HG02642 (cell line): ENCODE data around the gene MAOA.
"Not testable (repeated sequence)": the region's sequence is repeated elsewhere in the genome, so short reads cannot be mapped to it uniquely, and the experiment has no call there.

Experiments used
- ATAC-seq: cut with Tn5 transposase; IDR thresholded peaks from one replicate; pipeline ENCODE4 v1.9.1; 2021; ENCODE audit warnings: mild to moderate bottlenecking; ENCODE audit not compliant: unreplicated experiment, poor library complexity

The MAOA gene

DNA sequence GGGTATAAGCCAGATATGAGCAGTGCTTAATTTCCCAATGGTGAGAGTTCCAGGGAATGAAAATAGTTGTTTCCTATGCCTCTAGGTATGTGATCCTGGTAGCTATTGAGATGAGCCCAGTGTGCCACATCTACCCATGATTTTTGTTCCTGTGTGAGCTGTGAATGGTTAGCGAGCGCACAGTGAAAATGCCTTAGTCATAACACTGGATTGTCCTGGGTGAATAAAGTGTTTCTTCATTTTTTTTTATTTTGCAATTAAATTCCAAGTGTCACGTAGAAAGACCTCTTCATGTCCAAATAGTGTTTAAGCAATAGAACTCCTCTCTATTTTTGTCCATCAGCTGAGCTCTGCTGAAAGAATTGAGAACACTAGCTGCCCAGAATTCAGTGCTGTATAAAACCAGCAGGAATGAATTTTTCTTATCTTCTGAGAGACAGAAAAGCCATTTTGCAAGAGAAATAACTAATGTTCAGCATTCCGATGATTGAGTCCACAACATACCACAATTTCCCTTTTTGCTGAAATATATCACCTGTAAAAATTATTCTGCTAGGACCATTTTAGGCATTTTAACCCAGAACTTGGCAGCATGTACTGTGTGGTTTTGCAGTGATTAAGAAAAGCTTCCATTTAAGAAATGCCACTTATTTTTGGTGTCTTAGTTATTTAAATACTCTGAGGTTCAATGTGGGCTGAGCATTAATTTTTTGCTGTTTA is 5.6 kb downstream of the MAOA start:
- no peak for ATAC-seq

DNA sequence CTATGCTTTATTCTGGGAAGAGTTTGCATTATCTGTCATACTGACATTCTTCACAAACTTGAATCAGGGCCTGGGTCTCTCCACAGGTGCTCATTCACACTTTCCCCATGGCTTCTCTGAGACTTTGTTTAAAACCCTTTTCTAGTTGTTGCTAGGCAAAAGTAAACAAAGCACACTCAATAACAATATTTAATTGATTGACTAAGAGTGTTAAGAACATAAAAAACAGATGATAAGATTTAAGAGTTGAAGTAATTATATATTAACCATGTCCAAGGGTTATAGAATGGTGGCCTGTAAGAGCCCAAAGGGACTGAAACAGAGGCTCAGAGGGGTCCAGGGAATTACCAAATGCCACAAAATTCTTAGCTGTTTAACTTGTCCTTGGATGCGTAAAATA is 7.1 kb downstream of the MAOA start:
- ATAC-seq, result no peak

DNA sequence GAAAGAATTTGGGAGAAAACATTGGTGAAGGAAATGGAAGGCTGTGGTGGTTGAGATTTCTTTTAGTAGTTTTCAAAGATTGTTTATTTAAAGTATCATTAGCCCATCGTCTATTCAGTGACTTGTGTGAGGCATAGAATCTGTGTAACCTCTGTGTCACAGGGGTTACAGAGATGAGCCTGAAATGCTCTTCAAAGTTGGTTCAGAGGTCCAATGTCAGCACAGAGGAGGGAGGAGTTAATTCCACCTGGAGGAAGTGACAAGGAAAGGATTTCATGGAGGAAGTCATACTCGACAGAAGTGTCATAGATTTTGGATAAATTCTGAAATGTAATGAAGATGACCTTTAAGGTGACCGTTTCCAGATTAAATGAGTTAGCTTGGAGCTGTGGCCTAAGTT is 8.2 kb downstream of the MAOA start:
- no peak for ATAC-seq

DNA sequence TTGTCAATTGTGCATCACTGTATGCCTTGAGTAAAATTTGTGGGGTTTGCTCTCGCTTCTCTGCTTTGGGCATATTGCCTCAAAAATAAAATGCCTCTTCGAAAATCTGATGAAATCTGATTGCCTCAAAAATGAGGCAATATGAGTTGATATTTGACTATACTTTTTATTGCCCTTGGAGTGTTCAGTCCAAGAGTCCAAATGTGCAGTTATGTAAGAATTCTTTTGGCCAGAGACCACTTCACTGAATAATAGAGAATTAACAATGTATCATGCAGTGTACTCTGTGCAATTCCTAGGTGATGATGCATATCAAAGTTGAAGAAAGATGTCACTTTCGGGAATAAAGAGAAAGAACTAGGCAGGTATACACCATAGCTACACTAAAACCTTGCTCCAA is 8.6 kb downstream of the MAOA start:
- ATAC-seq, result no peak

DNA sequence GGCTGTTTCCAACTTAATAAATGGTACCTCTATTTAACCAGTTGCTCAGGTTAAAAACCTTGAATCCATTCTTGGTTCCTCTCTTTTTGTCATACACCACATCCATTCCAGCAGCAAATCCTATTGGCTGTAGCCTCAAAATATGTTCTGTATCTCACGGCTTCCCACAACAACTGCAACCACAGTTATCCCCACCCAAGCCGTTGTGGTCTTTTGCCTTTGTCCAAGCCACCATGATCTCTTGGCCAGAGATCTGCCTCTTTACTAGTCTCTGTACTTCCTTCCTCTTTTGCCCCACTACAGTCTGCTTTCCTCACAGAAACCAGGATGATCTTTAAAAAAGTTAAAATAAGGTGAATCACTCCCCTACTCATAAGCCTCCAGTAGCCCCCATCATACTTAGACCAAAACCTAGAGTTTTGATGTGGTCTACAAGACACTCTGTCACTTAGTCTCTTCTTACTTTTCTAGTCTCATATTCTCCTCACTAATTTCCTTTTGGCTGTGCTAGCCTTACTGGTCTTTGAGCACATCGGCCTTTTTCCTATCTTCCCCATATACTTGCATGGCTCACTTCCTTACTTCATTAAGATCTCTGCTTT is 10.3 kb downstream of the MAOA start:
- ATAC-seq, result no peak

DNA sequence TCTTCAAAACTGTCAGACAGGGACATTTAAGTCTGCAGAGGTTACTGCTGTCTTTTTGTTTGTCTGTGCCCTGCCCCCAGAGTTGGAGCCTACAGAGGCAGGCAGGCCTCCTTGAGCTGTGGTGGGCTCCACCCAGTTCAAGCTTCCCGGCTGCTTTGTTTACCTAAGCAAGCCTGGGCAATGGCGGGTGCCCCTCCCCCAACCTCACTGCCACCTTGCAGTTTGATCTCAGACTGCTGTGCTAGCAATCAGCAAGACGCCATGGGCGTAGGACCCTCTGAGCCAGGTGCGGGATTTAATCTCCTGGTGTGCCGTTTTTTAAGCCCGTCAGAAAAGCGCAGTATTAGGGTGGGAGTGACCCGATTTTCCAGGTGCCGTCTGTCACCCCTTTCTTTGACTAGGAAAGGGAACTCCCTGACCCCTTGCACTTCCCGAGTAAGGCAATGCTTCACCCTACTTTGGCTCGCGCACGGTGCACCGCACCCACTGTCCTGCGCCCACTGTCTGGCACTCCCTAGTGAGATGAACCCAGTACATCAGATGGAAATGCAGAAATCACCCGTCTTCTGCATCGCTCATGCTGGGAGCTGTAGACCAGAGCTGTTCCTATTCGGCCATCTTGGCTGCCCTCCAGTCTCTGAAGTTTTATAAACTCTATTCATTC is 20.0 kb downstream of the MAOA start:
- not testable (repeated sequence) for ATAC-seq

DNA sequence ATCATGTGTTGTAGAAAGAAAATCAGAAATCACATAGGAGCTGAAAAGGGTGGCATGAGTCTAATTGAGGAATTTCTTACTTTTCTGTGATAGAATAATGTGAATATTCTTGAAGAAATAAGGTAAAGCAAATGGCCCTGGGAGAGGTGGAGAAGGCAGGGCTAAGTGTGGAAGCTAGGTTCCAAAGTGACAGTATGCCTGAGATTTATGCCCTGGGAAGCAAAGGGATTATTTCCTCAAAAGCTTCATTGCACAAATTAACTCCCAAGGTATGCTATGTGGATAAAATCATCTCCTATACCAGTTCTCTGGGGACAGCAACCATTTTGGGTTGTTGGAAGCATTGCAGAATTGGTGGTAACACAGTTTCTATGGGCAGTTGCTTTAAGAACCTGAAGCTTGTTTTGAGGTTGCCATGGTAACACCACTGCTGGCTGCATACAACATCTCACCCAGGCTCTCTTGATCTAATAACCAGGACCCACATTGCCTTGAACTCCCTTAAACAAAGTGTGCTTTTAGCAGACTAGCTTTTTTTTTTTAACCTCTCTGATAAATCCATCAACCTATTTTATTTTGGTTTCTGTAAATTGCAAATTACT is 21.0 kb downstream of the MAOA start:
- no peak for ATAC-seq

DNA sequence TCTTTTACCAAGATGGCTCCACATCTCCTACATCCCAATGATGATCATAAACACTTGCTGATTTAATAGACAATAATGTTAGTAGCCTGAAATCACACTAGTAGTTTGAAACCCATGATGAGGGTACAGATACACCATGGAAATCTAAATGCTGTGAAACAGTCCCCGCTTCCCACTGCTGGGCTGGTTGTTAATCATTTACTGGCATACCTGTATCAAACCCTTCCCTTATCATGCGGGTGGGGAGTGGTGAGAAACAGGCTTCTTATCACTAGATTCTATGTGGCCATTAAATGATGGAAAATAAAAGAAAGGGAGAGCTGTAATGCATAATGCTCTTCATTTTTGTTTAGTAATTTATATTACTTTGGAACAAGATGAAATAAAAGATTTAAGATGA is 21.9 kb downstream of the MAOA start:
- no peak for ATAC-seq

DNA sequence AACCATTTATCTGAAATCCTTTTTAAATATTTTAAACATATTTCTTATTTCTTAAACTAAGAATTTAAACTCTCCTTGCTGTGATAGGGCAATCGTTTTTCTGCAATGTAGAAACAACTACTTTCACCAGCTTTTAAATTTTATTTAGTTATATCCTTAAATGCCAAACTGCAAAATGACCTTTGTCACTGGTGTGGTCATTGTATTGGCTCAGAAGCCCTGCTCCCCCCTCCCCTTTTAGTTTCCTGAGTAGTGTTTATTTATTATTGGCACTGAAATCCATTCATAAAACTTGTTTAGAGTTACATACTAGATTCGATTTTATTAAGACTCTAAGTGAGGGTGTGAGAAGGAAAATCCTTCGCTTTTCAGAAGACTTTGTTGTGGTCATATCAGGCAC is 23.0 kb downstream of the MAOA start:
- no peak for ATAC-seq

DNA sequence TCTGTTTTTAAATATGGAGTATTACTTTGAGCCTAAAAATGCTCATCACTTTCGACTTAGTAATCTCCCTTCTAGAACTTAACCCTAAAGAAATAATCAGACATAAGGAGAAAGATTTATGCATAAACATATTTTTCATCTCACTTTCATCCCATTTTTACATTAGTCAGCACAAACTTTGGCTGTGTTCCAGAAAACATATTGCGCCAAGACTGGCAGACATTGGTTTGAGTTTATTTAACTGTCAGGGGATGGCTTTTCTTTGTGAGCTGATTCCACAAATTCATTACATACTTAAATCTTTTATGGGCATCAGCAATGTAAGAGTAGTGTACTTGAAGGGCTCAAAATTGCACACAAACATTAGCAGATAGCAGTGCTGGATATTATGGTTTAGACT is 23.7 kb downstream of the MAOA start:
- no peak for ATAC-seq

DNA sequence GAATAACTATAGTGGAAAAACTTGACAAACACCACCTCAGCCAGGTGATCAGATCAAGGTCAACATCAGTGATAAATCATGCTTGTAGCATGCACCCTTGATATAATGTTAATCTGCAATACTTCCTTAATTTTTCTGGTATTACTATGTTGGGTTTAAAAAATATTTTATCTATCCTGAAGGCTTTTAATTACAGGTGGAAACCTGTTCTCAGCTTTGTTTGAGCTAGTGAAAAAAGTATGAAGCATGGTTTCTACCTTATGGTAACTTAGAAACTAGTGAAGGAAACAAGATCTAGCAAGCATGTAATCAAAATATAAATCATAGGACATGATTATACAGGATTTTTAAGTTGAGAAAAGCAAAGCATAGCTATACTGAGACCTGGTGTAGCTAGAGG is 26.6 kb downstream of the MAOA start:
- ATAC-seq, result no peak

DNA sequence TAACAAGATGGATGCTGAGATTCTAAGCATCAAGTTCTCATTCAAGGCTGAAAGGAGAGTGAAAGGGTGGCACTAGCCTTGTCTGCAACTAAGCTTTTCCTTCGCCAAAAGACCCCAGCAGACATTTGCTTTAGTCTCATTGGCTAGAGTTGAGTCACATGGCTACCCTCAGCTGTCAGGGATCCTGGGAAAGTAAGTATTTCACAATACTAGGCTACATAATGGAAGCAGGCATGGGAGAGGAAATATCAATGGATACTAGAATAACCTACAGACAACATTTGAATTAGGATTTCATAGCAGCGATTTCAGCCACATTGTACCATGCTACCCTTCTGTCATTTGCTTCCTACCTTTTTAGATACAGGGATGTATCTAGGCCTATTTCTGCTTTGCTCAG is 29.1 kb downstream of the MAOA start:
- ATAC-seq, result no peak

DNA sequence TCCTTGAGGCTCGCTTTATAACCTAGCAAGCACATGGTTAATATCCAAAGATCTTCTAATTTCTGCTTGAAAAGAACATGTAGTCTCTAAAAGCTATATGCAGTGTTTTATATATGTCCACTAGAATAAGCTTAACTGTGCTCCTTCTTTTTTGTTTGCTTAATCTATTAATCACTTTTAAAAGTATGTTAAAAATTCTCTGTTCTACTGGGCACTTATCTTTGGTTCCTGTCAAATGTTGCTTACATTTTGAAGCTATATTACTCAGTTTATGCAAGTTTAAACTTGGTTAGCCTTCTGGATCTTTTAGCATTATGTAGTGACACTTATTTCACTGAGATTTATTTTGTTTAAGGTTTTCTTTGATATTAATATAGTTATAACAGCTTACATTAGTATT is 32.5 kb downstream of the MAOA start:
- ATAC-seq, result no peak

DNA sequence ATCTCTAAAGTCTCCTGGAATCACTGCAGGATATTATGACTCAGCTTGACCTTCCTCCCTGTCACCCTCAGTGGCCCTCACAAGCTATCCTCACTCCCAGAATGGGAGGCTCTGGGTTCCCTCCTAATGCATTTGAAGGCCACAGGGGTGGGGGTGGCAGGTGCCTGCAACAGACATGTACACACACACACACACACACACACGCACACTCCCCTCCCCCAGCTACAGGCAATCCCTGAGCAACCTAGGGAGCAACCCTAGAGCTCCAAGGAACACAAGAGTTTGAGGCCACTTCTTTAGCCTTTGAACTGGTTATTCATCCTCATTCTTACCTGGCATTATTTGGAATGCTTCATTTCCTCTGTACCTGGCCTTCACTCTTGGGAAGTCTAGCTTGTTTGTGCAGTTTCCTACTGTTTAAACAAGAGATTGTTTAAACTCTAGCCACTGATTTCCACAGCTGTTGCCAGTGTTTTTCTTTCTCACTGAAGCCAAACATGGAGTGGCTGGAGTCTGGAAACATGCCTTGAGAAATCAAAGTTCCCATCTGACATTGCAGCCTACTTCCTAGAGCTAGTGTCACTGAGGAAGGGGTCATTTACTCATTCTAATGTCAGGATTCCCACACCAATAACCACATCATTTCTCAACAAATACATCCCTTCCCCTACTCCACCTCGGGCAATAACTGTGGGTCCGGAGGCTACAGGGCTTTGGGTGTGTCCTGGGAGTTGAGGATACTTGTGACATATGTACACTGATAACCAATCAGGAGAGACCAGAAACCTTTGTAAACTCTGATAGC is 37.7 kb downstream of the MAOA start:
- no peak for ATAC-seq

DNA sequence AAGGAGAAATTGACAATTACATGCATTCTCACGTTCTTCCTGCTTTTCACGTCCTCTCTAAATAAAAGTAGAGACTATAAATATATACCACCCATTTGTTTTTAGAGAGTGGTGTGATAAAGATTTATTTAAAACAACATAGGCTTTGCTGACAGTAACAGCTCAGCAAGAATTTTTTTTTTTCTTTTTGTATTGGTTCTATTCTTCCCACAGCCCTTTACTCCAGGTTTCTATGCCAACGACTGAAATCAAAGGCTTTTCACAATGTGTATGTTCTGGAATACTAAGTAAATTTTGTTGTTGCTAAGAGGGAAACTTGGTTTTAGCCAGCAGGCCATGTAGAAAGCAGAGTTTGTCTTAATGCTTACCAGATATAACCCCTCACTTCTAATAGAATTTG is 43.4 kb downstream of the MAOA start:
- no peak for ATAC-seq

DNA sequence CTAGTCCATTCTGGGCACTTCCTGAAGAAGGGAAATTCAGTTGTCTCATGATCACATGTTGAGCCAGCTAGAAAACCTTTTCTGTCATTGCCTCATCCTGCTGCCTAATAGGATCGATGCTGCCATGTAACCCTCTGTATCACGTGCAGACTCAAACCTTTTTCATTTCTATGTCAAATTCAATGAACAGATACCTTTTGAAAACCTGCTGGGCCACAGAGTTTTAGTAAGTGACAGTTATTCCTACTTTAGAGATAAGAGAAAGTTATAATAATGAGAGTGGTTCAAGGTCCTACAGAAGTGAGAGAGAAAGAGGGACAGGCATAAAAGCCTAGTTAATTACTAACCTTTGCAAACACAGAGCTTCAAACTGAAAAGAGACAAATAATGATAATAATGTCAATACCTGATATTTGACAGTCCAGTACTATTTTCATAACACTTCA is 46.0 kb downstream of the MAOA start:
- ATAC-seq, result no peak

DNA sequence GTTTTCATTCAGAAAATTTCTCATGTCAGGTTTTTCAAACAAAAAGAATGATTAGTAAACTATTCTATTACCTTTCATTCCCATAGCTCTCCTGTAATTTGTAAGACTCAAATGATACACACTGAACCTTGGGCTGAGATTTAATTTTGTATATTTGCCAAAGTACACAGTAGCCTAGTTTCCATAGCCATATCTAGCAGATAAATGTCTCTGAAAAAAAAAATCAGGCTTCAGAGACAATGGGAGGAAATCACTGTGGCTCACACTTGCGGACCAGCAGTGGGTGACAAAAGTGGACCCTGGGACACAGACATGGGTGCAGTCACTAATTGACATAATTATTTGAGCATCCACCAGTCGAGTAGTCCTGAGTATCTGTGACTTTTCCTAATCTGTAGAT is 46.6 kb downstream of the MAOA start:
- no peak for ATAC-seq

DNA sequence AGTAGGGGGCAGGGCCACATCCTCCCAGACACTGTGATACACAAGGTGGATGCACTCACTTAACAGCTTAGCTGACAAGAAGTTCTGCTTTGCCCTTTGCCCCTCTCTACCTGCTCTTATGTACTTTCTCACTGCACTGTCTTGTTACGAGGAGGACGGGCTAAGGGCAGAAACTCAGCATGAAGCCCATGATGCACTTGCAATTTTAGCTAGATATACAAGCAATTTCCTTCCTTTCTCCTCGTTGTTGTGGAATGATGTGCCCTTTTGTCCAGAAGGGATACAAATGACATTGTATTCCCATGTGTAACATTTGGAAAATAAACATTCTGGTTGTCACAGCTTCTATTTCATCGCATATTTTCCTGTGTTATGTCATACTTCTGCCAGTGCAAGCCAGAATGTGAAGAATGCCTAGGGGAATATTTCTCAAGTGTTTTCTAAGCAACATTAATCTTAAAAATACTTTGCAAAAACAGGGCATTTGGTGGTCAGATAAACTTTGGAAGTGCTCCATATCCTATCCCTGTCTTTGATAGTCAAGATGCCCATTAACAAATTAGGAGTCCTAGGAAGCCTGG is 47.2 kb downstream of the MAOA start:
- ATAC-seq, result no peak

DNA sequence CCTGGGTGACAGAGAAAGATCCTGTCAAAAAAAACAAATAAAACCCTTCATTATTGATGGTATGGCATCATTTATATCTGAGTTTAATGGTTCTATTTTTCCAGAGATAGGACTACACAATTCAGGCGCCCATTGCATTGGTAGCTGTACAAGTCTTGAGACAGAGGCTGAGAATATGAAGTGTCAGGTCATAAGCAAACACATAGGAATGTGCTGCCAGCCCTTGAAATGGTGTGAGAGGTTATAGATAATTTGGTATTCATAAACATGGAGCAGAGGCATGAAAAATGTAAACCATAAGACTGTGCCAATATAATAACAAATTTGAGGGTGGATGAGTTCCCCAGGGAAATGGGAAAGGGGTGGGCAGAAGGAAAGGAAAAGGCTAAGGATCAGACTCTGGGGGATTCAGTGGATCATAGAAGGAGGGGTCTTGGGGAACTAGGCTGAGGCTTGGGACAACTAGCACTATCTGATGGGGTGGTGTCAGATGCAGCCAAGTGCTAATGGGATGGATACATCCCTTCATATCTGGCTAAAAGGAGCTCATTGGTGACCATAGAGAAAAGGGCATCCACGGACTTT is 50.8 kb downstream of the MAOA start:
- ATAC-seq, result no peak
